NCI-H1694 treated with DMSO at 0.1 percent for 48 hours (cell line): ENCODE results near the gene PRELID2.
"Not testable (repeated sequence)": the region's sequence is repeated elsewhere in the genome, so short reads cannot be mapped to it uniquely, and the experiment has no call there.

Source experiments
- DNase-seq: peaks from one replicate; lab custom pipeline; 2025; lab: John Stamatoyannopoulos, UW

PRELID2 gene

GRCh38 chr5:145739843-145740242 lies 95.3 kb downstream of the PRELID2 start:
- no peak for DNase-seq

GRCh38 chr5:145738227-145738626 lies 96.9 kb downstream of the PRELID2 start:
- no peak for DNase-seq

GRCh38 chr5:145737578-145737977 lies 97.6 kb downstream of the PRELID2 start:
- no peak for DNase-seq

- DNase-seq = not testable (repeated sequence)
Observed at GRCh38 chr5:145729956-145730355, 105.2 kb downstream of the PRELID2 start.

- DNase-seq = no peak
Observed at GRCh38 chr5:145723516-145723915, 111.6 kb downstream of the PRELID2 start.

- peak; percentile 11 for DNase-seq
Observed at GRCh38 chr5:145718956-145719355, 116.2 kb downstream of the PRELID2 start.

GRCh38 chr5:145715412-145715811 lies 119.7 kb downstream of the PRELID2 start:
- DNase-seq = no peak

GRCh38 chr5:145712245-145712644 lies 122.9 kb downstream of the PRELID2 start:
- DNase-seq = no peak

- DNase-seq = no peak
Observed at GRCh38 chr5:145711417-145711816, 123.7 kb downstream of the PRELID2 start.
